ENCODE data around the gene ADK.

GRCh38 chr10:74704629-74705357 lies 553.8 kb downstream of the ADK start:
- TF ChIP-seq POLR2AphosphoS5 (IDR thresholded peaks at IDR 0.05; ENCODE audit: low read depth) (no peak), EZH2phosphoT487 (IDR thresholded peaks at IDR 0.05; ENCODE audit: unreplicated experiment) (no peak)
